GM12801 (cell line): ENCODE results near the gene CHTF18.

Experiments
- TF ChIP-seq, protein P1 (sequence below): IDR thresholded peaks from one replicate; pipeline ENCODE4 v1.5.1; 2011; ENCODE audit warnings: control low read depth; ENCODE audit not compliant: insufficient read length; ENCODE audit errors: extremely low read depth

CHTF18 gene

DNA sequence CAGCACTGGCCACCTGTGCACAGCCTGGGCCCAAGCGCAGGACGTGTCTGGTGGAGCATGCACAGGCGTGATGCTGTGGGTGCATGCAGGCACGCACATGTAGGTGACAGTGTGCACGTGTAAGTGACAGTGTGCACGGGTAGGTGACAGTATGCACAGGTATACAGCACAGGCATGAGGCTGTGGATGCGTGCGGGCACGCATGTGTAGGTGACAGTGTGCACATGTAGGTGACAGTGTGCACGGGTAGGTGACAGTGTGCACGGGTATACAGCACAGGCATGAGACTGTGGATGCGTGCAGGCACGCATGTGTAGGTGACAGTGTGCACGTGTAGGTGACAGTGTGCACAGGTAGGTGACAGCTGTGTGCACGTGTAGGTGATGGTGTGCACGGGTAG, 8.1 kb upstream of the CHTF18 start:
- TF ChIP-seq, protein P1, sequence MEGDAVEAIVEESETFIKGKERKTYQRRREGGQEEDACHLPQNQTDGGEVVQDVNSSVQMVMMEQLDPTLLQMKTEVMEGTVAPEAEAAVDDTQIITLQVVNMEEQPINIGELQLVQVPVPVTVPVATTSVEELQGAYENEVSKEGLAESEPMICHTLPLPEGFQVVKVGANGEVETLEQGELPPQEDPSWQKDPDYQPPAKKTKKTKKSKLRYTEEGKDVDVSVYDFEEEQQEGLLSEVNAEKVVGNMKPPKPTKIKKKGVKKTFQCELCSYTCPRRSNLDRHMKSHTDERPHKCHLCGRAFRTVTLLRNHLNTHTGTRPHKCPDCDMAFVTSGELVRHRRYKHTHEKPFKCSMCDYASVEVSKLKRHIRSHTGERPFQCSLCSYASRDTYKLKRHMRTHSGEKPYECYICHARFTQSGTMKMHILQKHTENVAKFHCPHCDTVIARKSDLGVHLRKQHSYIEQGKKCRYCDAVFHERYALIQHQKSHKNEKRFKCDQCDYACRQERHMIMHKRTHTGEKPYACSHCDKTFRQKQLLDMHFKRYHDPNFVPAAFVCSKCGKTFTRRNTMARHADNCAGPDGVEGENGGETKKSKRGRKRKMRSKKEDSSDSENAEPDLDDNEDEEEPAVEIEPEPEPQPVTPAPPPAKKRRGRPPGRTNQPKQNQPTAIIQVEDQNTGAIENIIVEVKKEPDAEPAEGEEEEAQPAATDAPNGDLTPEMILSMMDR = no peak

DNA sequence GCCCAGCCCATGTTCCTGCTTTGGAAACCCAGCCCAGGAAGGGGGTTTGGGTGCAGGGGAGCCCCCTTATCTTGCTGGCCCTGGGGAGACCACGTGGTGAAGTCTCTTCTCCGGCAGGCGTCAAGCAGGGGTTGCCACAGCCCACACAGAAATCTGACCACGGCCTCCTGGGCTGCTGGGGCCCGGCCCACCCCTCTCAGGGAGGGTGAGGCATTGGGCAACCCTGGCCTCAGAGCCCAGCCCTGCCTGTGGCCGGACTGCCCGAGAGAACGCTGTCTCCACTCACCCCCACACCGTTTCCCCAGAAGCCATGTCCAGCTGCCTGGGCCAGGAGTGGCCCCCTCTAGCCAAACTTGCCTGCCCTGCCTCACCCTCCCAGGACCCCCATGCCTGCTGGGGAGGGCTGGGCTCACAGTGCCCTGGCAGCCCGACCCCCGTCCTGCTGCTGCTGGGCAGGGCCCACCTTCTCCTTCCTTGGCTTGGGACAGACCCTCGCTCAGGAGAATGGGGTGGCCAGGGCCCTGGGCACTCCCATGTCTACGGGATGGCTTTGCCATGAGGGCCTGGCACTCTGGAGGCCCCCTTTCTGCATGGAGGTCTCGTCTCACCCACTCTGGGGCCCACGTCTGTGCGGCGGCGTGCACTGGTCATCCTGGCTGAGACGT, 6.9 kb upstream of the CHTF18 start:
- TF ChIP-seq, protein P1 = no peak

DNA sequence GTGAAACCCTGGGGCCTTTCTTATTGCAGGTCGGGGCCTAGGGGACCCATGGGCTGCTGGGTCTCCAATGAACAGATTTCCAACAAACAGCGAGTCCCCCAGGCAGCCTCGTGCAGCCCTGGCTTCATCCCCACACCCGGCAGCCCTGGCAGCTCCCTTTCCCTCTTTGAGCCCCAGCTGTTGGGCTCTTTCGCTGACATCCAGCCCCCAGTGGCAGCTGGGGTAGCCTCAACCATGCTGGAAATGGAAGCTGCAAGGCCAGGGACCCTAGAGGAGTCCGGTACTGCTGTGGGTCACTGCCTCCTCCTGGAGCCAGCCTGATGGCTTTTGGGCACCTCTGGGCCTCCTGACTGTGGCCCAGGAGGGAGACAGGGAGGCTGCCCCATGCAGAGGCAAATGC, 6.2 kb upstream of the CHTF18 start:
- TF ChIP-seq, protein P1 = no peak

DNA sequence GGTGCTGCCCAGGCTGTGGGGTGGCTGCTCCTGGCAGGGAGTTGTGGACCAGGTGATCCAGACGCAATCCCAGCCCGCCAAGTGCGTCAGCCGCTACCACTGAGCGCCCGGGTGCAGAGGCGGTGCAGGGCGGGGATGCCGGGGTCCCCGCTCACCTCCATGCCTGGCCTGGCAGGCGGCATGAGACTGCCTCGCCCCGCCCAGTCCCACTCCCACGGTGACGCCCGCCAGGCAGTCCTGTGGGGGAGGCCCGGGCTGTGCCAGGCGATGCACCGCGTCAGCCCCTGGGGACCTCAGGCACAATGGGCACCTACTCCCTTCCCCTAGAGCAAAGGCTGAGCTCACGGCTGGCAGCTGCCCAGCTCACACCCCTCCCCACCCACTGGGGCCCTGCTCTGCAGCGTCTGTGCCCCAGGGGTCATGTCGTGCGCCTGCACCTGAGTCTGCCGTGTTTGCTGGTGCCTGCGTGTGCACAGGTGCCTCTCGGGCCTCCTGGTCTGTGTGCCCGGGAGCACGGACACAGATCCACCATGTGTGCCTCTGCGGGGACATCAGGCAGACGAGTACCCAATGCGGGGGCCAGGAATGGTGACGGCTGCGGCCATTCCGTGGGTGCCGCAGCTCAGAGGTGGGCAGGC, 5.5 kb upstream of the CHTF18 start:
- TF ChIP-seq, protein P1 = no peak

DNA sequence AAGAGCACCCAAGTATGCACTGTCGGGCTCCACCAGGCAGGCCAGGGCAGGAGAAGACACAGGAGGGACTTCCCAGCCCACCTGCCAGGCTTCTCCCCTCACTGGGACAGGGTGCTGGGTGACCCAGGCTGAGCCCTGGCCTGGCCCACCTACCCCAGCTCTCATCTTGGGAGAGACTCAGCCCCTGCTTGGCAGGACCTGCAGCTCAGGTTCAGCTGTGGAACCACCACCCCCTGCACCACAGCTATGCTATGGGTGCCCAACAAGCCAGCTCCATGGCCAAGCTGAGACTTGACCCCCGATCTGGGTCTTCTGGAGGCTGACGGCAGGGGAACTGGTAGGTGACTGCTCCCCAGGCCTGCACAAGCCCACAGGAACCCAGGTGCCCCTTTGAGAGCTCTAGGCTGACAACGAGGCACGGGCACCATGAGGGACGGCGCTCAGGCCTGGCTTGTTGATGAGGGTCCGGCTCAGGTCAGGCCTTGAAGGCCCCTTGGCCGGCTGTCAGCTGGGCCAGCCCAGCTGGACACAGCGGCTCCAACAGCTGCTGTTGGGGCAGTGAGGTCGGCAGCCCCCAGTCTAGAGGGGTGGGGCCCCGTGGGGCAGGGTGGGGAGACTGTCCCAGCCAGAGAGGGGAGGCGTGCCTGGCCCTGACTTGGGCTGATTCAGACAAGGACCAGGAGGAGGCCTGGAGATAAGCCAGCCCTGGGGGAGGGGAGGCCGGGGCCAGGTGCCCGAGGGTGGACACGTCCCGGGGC, 4.8 kb upstream of the CHTF18 start:
- TF ChIP-seq, protein P1 = no peak

DNA sequence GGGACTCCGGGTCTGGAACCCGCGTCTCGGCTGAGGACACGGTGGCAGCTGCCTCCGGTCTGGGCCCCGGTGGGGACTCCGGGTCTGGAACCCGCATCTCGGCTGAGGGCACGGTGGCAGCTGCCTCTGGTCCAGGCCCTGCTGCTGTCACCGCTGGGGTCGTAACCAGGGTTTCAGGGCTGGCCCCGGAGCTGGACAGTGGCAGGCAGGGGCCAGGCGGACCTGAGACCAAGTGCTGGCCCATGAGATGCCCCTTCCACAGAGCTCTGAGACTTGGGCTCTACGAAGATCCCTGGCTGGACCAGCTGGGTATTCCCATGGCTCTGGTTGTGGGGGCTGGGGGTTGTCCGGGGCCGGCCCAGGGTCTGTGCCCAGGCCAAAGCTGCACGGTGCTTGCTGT, 4.0 kb upstream of the CHTF18 start:
- TF ChIP-seq, protein P1 = no peak

DNA sequence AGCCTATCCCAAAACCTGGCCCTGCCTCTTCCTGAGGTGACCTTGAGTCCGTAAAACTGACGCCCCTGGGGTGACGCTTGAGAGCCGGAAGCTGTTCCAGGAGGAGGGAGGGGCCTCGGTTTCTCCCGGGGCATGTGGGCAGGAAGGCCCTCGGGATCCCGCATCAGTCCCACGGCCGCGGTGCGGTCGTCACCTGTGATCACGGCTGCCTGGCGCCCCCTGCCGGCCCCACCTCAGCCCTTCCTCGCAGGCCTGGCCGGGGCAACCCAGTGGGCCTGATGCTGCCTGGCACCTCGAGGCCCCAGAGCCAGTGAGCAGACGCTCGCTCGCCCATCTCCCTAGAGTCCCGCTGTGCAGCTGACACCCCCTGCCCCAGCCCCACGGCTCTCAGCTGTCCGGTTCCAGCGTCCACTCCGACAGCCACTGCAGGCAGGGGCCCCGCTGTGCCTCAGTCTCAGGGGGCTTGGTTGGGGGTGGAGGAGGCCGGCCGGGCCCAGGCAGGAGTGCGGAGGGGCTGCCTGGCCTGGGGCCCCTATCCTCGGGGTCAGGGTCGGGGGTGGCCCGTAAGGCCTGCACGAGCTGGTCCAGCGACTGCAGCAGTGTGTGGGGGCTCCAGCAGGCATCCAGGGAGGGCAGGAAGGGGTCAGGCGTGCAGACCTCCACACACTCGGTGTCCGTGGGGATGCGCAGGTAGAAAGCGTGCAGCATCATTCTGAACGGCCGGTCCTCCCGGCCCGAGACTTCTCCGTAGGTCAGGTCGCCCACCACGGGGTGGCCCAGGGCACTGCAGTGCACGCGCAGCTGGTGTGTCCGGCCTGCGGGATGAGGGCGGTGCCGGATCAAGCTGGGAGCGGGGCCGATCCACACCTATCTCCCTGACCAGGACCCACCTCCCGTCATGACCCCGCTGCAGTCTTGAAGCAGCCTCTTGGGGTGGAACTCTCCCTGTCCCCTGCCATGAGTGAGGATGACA, 2.6 kb upstream of the CHTF18 start:
- TF ChIP-seq, protein P1 = no peak
